Measurements from ENCODE around the gene FAM13C. TPM values are rescaled to one million over a fixed set of nuclear protein-coding genes. Genes with fewer than 3 reads are reported as not detected.
"Not testable (repeated sequence)": the region's sequence is repeated elsewhere in the genome, so short reads cannot be mapped to it uniquely, and the experiment has no call there.

The FAM13C gene
- total RNA-seq, 1 donor from 2014 or later, result not detected

GRCh38 chr10:59225211-59225610, 137.1 kb downstream of the FAM13C start:
- no peak overlapping the region for H3K4me3 ChIP-seq (ENCODE audit: low read depth, low read length)
- TF ChIP-seq CTCF (conservative IDR thresholded peaks at IDR 0.05; ENCODE audit: low read depth, low read length), result no peak
- no peak for DNase-seq (ENCODE audit: low read depth)

DNA sequence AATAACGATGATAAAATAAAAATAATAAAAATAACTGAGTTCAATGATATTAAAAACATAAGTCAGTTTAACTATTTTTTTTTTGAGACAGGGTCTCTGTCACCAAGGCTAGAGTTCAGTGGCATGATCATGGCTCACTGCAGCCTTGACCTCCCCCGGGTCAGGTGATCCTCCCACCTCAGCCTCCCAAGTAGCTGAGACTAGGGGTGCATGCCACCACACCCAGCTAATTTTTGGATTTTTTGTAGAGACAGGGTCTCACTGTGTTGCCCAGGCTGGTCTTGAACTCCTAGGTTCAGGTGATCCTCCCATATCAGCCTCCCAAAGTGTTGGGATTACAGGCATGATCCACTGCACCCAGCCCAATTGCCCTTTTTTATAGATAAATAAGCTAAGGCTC, 138.8 kb downstream of the FAM13C start:
- DNase-seq (ENCODE audit: low read depth); H3K4me3 ChIP-seq (ENCODE audit: low read depth, low read length): not testable (repeated sequence)

- no peak for TF ChIP-seq CTCF (conservative IDR thresholded peaks at IDR 0.05; ENCODE audit: low read depth, low read length)
- no peak overlapping the region for H3K4me3 ChIP-seq (ENCODE audit: low read depth, low read length)
- DNase-seq (ENCODE audit: low read depth), result no peak
Observed at GRCh38 chr10:59222788-59223187, 139.6 kb downstream of the FAM13C start.

DNA sequence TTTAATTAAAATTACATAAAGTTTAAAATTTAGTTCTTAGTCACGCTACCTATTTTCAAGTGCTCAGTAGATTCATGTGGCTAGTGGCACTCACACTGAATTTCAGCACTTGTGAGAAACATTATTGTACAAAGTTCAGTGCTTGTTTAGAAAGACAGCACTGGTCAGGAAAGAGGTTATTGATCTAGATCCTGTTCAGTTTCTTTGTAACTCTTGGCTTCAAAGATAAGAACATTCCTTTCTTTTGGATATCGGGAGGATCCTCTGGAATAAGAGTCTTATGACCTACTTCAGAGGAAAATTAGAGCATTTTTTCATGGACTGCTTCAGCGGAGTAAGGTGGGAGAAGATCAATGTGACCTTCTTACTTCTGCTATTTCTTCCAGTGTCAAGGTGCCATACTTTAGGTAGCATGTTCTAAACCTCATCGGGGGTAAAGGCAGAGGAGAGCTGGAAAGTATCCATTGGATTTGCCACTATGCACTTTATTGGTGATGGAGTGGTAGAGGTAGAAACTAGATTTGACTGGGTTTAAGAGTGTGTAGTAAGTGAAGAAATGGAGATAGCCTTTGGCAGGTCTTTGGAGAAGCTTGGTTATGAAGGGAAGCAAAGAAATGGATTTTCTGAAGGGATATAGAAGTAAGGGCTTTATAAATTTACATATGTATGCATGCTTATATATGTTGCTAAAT, 146.0 kb downstream of the FAM13C start:
- TF ChIP-seq CTCF (conservative IDR thresholded peaks at IDR 0.05; ENCODE audit: low read depth, low read length), result no peak
- DNase-seq (ENCODE audit: low read depth), result no peak
- H3K4me3 ChIP-seq (ENCODE audit: low read depth, low read length), result no peak overlapping the region

- no peak for TF ChIP-seq CTCF (conservative IDR thresholded peaks at IDR 0.05; ENCODE audit: low read depth, low read length)
- H3K4me3 ChIP-seq (ENCODE audit: low read depth, low read length), result no peak overlapping the region
- DNase-seq (ENCODE audit: low read depth), result no peak
Observed at GRCh38 chr10:59214160-59214559, 148.2 kb downstream of the FAM13C start.

DNA sequence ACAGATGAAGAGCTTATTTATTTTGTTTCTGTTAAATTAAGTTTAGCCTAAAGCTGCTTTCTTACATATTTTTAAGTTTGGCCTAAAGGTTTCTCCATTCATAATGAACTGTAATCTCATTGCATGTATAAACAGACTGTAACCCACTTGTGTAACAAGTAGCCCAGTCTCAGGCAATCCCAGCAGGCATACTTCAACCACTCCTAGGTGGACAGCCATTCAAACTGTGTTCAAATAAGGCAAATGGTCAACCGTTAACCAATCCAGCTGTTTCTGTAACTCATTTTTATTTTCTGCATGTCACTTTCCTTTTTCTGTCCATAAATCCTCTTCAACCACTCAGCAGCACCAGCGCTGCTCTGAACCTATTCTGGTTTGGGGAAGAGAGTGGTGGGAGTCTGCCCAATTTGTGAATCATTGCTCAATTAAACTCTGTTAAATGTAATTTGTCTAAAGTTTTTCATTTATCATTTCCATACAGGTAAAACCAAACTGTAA, 150.0 kb downstream of the FAM13C start:
- no peak for DNase-seq (ENCODE audit: low read depth)

GRCh38 chr10:59206204-59206720, 156.1 kb downstream of the FAM13C start:
- no peak overlapping the region for H3K4me3 ChIP-seq (ENCODE audit: low read depth, low read length)
- DNase-seq (ENCODE audit: low read depth), result no peak
- TF ChIP-seq CTCF (conservative IDR thresholded peaks at IDR 0.05; ENCODE audit: low read depth, low read length), result no peak

More for the DNA sequence above, 150.0 kb downstream of the FAM13C start:
- TF ChIP-seq CTCF (conservative IDR thresholded peaks at IDR 0.05; ENCODE audit: low read depth, low read length), result no peak
- H3K4me3 ChIP-seq (ENCODE audit: low read depth, low read length), result no peak overlapping the region

Other genes with a start within 250 kb of the FAM13C start
- gene PHYHIPL, start 185.9 kb downstream of the FAM13C start, total RNA-seq, result 0.23 TPM in 1 of 2 replicates, not detected in the other

Measured in epithelial cell of proximal tubule (primary cell).